Measurements from ENCODE around the gene KCNH5. TPM values are rescaled to one million over a fixed set of nuclear protein-coding genes. Genes with fewer than 3 reads are reported as not detected.
A peak's percentile ranks its signal among the peaks of the same experiment; 100 is the strongest.

KCNH5 gene, protein sequence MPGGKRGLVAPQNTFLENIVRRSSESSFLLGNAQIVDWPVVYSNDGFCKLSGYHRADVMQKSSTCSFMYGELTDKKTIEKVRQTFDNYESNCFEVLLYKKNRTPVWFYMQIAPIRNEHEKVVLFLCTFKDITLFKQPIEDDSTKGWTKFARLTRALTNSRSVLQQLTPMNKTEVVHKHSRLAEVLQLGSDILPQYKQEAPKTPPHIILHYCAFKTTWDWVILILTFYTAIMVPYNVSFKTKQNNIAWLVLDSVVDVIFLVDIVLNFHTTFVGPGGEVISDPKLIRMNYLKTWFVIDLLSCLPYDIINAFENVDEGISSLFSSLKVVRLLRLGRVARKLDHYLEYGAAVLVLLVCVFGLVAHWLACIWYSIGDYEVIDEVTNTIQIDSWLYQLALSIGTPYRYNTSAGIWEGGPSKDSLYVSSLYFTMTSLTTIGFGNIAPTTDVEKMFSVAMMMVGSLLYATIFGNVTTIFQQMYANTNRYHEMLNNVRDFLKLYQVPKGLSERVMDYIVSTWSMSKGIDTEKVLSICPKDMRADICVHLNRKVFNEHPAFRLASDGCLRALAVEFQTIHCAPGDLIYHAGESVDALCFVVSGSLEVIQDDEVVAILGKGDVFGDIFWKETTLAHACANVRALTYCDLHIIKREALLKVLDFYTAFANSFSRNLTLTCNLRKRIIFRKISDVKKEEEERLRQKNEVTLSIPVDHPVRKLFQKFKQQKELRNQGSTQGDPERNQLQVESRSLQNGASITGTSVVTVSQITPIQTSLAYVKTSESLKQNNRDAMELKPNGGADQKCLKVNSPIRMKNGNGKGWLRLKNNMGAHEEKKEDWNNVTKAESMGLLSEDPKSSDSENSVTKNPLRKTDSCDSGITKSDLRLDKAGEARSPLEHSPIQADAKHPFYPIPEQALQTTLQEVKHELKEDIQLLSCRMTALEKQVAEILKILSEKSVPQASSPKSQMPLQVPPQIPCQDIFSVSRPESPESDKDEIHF
- under 1 TPM in 1 of 4 donors, not detected in 3; under 0.01 TPM for total RNA-seq

GRCh38 chr14:63045234-63045611 is at the start of gene KCNH5:
KCNH5 (minus strand) TSS chr14:63045458; CDS start chr14:63045186, 272 bp downstream.
- no peak for TF ChIP-seq CTCF (IDR thresholded peaks at IDR 0.05)
- no peak for TF ChIP-seq POLR2A (IDR thresholded peaks at IDR 0.05)
- TF ChIP-seq POLR2AphosphoS5 (IDR thresholded peaks at IDR 0.05), result no peak
- TF ChIP-seq EP300 (IDR thresholded peaks at IDR 0.05; ENCODE audit: low read depth), result no peak
- no peak for DNase-seq
- Histone ChIP-seq H3K36me3 (no peaks in the 10 kb centered on the region), H3K27me3 (peaks cover 63% of the 10 kb centered on the region), H3K4me1 (peaks cover 0 to 15% (median 6%) of the 10 kb centered on the region in 4 donors), H3K27ac (no peak within 1 kb of the TSS), H3K4me3 (peak within 1 kb of the TSS in 2 of 4 donors; percentile 4 to 33), H3K9me3 (no peaks in the 10 kb centered on the region)
- intact Hi-C loops (cut with DNase I; ENCODE audit: low total_unique reads), result no loop called here
- WGBS, 2 donors (ENCODE audit: low coverage in 1 of 2), result 5% methylated on average over 31 of the region's 35 CpGs; no CpG with 5 or more reads in 1 of the 2 donors
- in situ Hi-C loops (cut with MboI; ENCODE audit: low pct_ligation_motif_present in 1 of 4, low pct_unique_long_range_greater_than_20kb in 1 of 4, low sequenced_read_pairs in 3 of 4), result no loop called here

DNA sequence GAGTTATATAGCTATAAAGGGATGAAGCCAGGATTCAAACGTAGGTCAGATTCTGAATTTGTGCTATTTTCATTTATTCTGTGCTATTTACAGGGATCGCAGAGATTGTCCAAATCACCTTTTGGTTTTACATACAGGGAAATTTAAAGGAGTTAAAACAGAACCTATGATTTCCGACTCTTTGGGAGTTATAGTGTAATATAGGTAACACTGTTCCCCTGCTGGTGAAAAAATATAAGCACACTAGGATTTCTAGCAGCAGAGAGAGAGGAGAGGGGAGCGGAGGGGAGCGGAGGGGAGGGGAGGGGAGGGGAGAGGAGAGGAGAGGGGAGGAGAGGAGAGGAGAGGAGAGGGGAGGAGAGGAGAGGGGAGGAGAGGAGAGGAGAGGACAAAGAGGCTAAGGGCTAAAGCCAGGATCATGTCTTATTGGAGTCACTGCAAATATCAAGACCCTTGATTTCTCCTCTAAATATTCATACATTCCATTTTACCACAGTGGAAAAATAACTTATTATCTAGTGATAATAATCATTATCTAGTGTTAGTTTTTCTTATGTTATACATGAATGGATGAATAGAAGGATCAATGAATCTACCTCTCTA is 46.2 kb upstream of the KCNH5 start:
- intact Hi-C loops (cut with DNase I; ENCODE audit: low total_unique reads), result no loop called here
- Histone ChIP-seq H3K27me3 (no peaks in the 10 kb centered on the region), H3K9me3 (no peaks in the 10 kb centered on the region), H3K4me1 (no peaks in the 10 kb centered on the region), H3K27ac (no peak overlapping the region), H3K36me3 (no peaks in the 10 kb centered on the region), H3K4me3 (no peak overlapping the region)
- TF ChIP-seq POLR2A (IDR thresholded peaks at IDR 0.05) (no peak), POLR2AphosphoS5 (IDR thresholded peaks at IDR 0.05) (no peak), EP300 (IDR thresholded peaks at IDR 0.05; ENCODE audit: low read depth) (no peak), CTCF (IDR thresholded peaks at IDR 0.05) (no peak)
- in situ Hi-C loops (cut with MboI; ENCODE audit: low pct_ligation_motif_present in 1 of 4, low pct_unique_long_range_greater_than_20kb in 1 of 4, low sequenced_read_pairs in 3 of 4), result no loop called here
- 67 to 78% methylated on average over 3 to 5 of the region's 5 CpGs for WGBS, 2 donors (ENCODE audit: low coverage in 1 of 2)
- DNase-seq, result no peak

DNA sequence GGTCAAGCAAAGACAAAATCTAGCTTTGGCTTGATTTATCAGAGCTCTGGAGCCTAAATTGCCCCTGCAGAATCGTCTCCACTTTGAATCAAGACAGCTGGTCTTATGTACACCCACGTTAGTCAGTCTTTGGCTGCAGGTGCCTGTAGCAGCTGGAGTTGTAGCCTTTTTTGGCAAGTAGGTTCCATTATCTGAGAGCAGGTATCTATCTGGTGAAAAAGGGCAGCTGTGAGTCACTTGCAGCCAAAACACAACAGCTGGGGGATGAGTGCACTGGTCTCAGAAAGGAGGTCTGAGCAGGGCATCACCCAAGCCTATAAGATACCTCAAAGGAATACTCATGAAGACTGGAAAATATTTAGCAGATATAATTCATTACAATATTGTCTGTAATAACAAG is 43.6 kb upstream of the KCNH5 start:
- WGBS, 2 donors (ENCODE audit: low coverage in 1 of 2), result 22 to 28% methylated on average over 2 of the region's 2 CpGs
- H3K36me3 ChIP-seq, result no peaks in the 10 kb centered on the region
- H3K9me3 ChIP-seq, result no peaks in the 10 kb centered on the region
- in situ Hi-C loops (cut with MboI; ENCODE audit: low pct_ligation_motif_present in 1 of 4, low pct_unique_long_range_greater_than_20kb in 1 of 4, low sequenced_read_pairs in 3 of 4) (no loop called here), intact Hi-C loops (cut with DNase I; ENCODE audit: low total_unique reads) (no loop called here)
- TF ChIP-seq CTCF (IDR thresholded peaks at IDR 0.05) (no peak), EP300 (IDR thresholded peaks at IDR 0.05; ENCODE audit: low read depth) (no peak), POLR2A (IDR thresholded peaks at IDR 0.05) (no peak)
- H3K27ac ChIP-seq, result no peak overlapping the region
- DNase-seq, result no peak
- no peaks in the 10 kb centered on the region for H3K27me3 ChIP-seq
- no peaks in the 10 kb centered on the region for H3K4me1 ChIP-seq
- H3K4me3 ChIP-seq, result no peak overlapping the region

DNA sequence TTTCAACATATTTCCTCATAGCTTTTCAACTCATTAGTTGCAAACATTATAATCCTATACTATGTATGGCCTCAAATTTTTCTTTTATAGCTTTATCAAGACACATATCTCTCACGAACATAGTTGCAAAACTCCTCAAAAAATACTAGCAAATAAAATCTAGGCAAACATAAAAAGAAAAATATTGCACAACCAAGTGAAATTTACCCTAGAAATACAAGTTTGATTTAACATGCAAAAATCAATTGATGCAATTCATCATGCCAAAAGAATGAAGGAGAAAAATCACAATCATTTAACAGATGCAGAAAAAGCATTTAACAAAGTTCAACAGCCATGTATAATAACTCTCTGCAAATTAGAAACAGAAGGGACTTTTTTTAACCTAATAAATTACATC is 33.3 kb upstream of the KCNH5 start:
- Histone ChIP-seq H3K27ac (no peak overlapping the region), H3K4me1 (no peaks in the 10 kb centered on the region), H3K36me3 (no peaks in the 10 kb centered on the region), H3K4me3 (no peak overlapping the region), H3K9me3 (no peaks in the 10 kb centered on the region), H3K27me3 (no peaks in the 10 kb centered on the region)
- DNase-seq, result no peak
- intact Hi-C loops (cut with DNase I; ENCODE audit: low total_unique reads) (no loop called here), in situ Hi-C loops (cut with MboI; ENCODE audit: low pct_ligation_motif_present in 1 of 4, low pct_unique_long_range_greater_than_20kb in 1 of 4, low sequenced_read_pairs in 3 of 4) (no loop called here)
- TF ChIP-seq POLR2A (IDR thresholded peaks at IDR 0.05), result no peak
- no peak for TF ChIP-seq CTCF (IDR thresholded peaks at IDR 0.05)
- TF ChIP-seq EP300 (IDR thresholded peaks at IDR 0.05; ENCODE audit: low read depth), result no peak
- TF ChIP-seq POLR2AphosphoS5 (IDR thresholded peaks at IDR 0.05), result no peak
- 30 to 31% methylated on average over 1 of the region's 1 CpG for WGBS, 2 donors (ENCODE audit: low coverage in 1 of 2)
